Vagina (tissue), 2 donors: Measurements from ENCODE around the gene BTNL9.

Experiments used
- POLR2AphosphoS5 ChIP-seq, 2 donors: sonication (generic); formaldehyde crosslinking; IDR thresholded peaks; one replicate each; pipeline ENCODE4 v1.9.0; 2017; ENCODE audit warnings: antibody characterized with exemption in 2 of 2, mild to moderate bottlenecking in 2 of 2, low read depth in 1 of 2; ENCODE audit not compliant: insufficient read depth in 1 of 2
- TF ChIP-seq, protein P1 (sequence below), 3 experiments: fragments of 450-650 bp in 2 of 3; fragments of 200-600 bp in 1 of 3; sonication (generic) in 1 of 3; IDR thresholded peaks; one replicate each; pipeline ENCODE4 v1.5.1; 2017 to 2019; ENCODE audit warnings: antibody characterized with exemption in 3 of 3, mild to moderate bottlenecking in 2 of 3, moderate library complexity in 2 of 3

GRCh38 chr5:181098762-181099601 is 58.9 kb downstream of the BTNL9 start:
- TF ChIP-seq POLR2AphosphoS5 (IDR thresholded peaks at IDR 0.05; ENCODE audit: insufficient read depth in 1 of 2, low read depth in 1 of 2): no peak
- TF ChIP-seq, protein P1, sequence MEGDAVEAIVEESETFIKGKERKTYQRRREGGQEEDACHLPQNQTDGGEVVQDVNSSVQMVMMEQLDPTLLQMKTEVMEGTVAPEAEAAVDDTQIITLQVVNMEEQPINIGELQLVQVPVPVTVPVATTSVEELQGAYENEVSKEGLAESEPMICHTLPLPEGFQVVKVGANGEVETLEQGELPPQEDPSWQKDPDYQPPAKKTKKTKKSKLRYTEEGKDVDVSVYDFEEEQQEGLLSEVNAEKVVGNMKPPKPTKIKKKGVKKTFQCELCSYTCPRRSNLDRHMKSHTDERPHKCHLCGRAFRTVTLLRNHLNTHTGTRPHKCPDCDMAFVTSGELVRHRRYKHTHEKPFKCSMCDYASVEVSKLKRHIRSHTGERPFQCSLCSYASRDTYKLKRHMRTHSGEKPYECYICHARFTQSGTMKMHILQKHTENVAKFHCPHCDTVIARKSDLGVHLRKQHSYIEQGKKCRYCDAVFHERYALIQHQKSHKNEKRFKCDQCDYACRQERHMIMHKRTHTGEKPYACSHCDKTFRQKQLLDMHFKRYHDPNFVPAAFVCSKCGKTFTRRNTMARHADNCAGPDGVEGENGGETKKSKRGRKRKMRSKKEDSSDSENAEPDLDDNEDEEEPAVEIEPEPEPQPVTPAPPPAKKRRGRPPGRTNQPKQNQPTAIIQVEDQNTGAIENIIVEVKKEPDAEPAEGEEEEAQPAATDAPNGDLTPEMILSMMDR (IDR thresholded peaks at IDR 0.05): no peak
